Loucy (cell line): ENCODE measurements around the gene CAMK1D.

Source experiments
- EZH2phosphoT487 ChIP-seq: fragments of 200-600 bp; IDR thresholded peaks from 2 replicates; pipeline ENCODE4 v1.6.1; 2018; ENCODE audit warnings: antibody characterized with exemption, mild to moderate bottlenecking, moderate library complexity, borderline replicate concordance
- TF ChIP-seq, protein P1 (sequence below): fragments of 200-600 bp; sonication (generic); conservative IDR thresholded peaks from 2 replicates; pipeline ENCODE4 v1.5.1; 2014; ENCODE audit warnings: mild to moderate bottlenecking, antibody characterized with exemption, low read length

DNA sequence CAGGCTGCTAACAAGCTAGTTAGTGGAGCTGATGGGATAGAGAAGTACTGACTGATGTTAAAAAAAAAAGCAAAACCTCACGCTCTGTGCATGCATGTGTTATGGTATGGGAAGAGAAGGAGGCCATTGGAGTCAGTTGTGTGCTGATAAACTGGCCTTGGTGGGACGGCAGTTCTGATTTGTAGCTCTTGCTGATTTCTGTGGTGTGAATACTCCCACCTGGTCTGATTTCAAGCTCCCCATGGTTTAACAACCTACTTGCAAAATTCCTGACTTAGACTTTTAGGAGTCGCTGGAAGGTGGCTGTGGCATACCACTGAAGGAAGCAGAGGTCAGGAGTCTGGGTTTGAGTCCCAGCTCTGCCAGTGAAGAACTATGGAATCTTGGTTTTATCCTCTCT is 15.2 kb downstream of the CAMK1D start:
- TF ChIP-seq, protein P1, sequence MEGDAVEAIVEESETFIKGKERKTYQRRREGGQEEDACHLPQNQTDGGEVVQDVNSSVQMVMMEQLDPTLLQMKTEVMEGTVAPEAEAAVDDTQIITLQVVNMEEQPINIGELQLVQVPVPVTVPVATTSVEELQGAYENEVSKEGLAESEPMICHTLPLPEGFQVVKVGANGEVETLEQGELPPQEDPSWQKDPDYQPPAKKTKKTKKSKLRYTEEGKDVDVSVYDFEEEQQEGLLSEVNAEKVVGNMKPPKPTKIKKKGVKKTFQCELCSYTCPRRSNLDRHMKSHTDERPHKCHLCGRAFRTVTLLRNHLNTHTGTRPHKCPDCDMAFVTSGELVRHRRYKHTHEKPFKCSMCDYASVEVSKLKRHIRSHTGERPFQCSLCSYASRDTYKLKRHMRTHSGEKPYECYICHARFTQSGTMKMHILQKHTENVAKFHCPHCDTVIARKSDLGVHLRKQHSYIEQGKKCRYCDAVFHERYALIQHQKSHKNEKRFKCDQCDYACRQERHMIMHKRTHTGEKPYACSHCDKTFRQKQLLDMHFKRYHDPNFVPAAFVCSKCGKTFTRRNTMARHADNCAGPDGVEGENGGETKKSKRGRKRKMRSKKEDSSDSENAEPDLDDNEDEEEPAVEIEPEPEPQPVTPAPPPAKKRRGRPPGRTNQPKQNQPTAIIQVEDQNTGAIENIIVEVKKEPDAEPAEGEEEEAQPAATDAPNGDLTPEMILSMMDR, result no peak
- no peak for TF ChIP-seq EZH2phosphoT487
